PC-9 (cell line): ENCODE results near the gene UBE2E2. TPM values are rescaled to one million over a fixed set of nuclear protein-coding genes. Genes with fewer than 3 reads are reported as not detected.

Experiments used
- BruUV-seq: library from RNA; stranded (reverse); fragments of 400-500 nt; replicated peaks from 2 replicates; lab custom pipeline; 2021; lab: Mats Ljungman, UMichigan
- CTCF ChIA-PET: fragments of 300-600 bp; sonication (Branson Sonifier 250); formaldehyde crosslinking; loops from one replicate; lab custom pipeline; 2022; ENCODE audit warnings: antibody characterized with exemption; lab: Charles Lee
- POLR2A ChIA-PET: fragments of 300-600 bp; sonication (Branson Sonifier 250); formaldehyde crosslinking; loops from one replicate; lab custom pipeline; 2022; ENCODE audit warnings: antibody characterized with exemption; ENCODE audit not compliant: unreplicated experiment; lab: Charles Lee
- DNase-seq, 2 experiments: peaks; one replicate each; pipeline versions ENCODE4 v3.0.0 to v3.0.0-alpha.2; 2015 to 2022; ENCODE audit warnings: mixed read lengths in 1 of 2
- H2AFZ ChIP-seq: fragments of 200-600 bp; sonication (generic); 2 replicates; pipeline ENCODE4 v1.8.1; 2017; ENCODE audit warnings: antibody characterized with exemption
- H3F3A ChIP-seq: fragments of 200-600 bp; sonication (generic); 2 replicates; pipeline ENCODE4 v1.8.1; 2017; ENCODE audit warnings: antibody characterized with exemption, mild to moderate bottlenecking, low read depth; ENCODE audit not compliant: insufficient read depth
- H3K27ac ChIP-seq: fragments of 200-600 bp; sonication (generic); 2 replicates; pipeline ENCODE4 v1.6.1; 2016; ENCODE audit warnings: mixed run types
- H3K27me3 ChIP-seq: fragments of 200-600 bp; sonication (generic); 2 replicates; pipeline ENCODE4 v1.6.1; 2016; ENCODE audit warnings: low read depth, mixed run types; ENCODE audit not compliant: insufficient read depth
- H3K36me3 ChIP-seq: fragments of 200-600 bp; sonication (generic); 2 replicates; pipeline ENCODE4 v1.6.1; 2016; ENCODE audit warnings: low read depth, mixed run types
- H3K4me1 ChIP-seq: fragments of 200-600 bp; sonication (generic); replicated peaks from 2 replicates; pipeline ENCODE4 v1.6.1; 2016; ENCODE audit warnings: mixed run types; ENCODE audit not compliant: insufficient read depth
- H3K4me2 ChIP-seq: fragments of 200-600 bp; sonication (generic); 2 replicates; pipeline ENCODE4 v1.6.1; 2017; ENCODE audit warnings: mixed run types
- H3K4me3 ChIP-seq: fragments of 200-600 bp; sonication (generic); 2 replicates; pipeline ENCODE4 v1.6.1; 2016; ENCODE audit warnings: mixed run types
- H3K79me2 ChIP-seq: fragments of 200-600 bp; sonication (generic); 2 replicates; pipeline ENCODE4 v1.6.1; 2017; ENCODE audit warnings: low read depth, mixed run types
- H3K9me2 ChIP-seq: fragments of 200-600 bp; sonication (generic); 2 replicates; pipeline ENCODE4 v1.8.1; 2017; ENCODE audit warnings: mild to moderate bottlenecking; ENCODE audit not compliant: insufficient read depth
- H3K9me3 ChIP-seq: fragments of 200-600 bp; sonication (generic); 2 replicates; pipeline ENCODE4 v1.8.1; 2016; ENCODE audit warnings: low read depth; ENCODE audit not compliant: insufficient read depth
- H4K20me1 ChIP-seq: fragments of 200-600 bp; sonication (generic); 2 replicates; pipeline ENCODE4 v1.8.1; 2017; ENCODE audit not compliant: insufficient read depth
- CTCF ChIP-seq: fragments of 200-600 bp; sonication (generic); conservative IDR thresholded peaks from 2 replicates; pipeline ENCODE4 v1.6.1; 2017; ENCODE audit warnings: mixed run types, antibody characterized with exemption, mild to moderate bottlenecking, moderate library complexity
- EZH2 ChIP-seq: fragments of 200-600 bp; sonication (generic); IDR thresholded peaks from 2 replicates; pipeline ENCODE4 v1.8.0; 2017; ENCODE audit warnings: antibody characterized with exemption, low read depth
- intact Hi-C: fragments of 100-400 bp; cut with micrococcal nuclease; formaldehyde crosslinking; loops from one replicate; pipeline ENCODE4 v1.10.0; 2022; ENCODE audit not compliant: unreplicated experiment
- total RNA-seq: library from RNA; stranded (reverse); gene quantifications from 2 replicates; pipeline ENCODE4 v1.2.3, GENCODE V29; 2021

Gene UBE2E2
- total RNA-seq, 1 experiment from 2014 or later: 48.7 TPM

DNA sequence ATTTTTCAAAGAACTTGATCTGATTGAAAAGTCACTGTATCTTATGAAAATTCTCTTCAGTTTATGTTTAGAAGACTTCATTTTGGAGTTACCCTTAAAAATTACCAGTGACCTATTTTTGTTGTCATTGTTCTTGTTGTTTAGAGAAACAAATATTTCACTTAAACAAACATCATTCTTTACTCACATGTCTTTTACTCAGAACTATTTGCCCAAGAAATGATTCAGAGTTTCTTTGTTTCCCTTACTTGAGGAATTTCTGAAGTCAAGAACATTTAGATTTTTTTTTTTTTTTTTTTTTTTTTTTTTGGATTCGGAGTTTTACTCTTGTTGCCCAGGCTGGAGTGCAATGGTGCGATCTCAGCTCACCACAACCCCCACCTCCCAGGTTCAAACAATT is 343.1 kb downstream of the UBE2E2 start:
- Histone ChIP-seq H3K9me2 (0 out of 2 replicates have a peak, but pooled peaks cover 3% of the 10 kb centered on the region), H3K27me3 (no peaks in the 10 kb centered on the region), H3K79me2 (no peaks in the 10 kb centered on the region), H3F3A (no peaks in the 10 kb centered on the region), H3K4me3 (no peak overlapping the region), H2AFZ (no peak overlapping the region), H3K27ac (no peak overlapping the region), H3K36me3 (no peaks in the 10 kb centered on the region), H3K4me2 (no peak overlapping the region), H3K9me3 (no peaks in the 10 kb centered on the region), H3K4me1 (peaks cover 14% of the 10 kb centered on the region), H4K20me1 (no peaks in the 10 kb centered on the region)
- ChIA-PET POLR2A (no interaction called here), CTCF (no interaction called here)
- peak in 1 of 2 experiments; percentile 65 for DNase-seq
- no TSS peak for BruUV-seq
- intact Hi-C loops: no loop called here
- TF ChIP-seq CTCF (no peak), EZH2 (no peak)

DNA sequence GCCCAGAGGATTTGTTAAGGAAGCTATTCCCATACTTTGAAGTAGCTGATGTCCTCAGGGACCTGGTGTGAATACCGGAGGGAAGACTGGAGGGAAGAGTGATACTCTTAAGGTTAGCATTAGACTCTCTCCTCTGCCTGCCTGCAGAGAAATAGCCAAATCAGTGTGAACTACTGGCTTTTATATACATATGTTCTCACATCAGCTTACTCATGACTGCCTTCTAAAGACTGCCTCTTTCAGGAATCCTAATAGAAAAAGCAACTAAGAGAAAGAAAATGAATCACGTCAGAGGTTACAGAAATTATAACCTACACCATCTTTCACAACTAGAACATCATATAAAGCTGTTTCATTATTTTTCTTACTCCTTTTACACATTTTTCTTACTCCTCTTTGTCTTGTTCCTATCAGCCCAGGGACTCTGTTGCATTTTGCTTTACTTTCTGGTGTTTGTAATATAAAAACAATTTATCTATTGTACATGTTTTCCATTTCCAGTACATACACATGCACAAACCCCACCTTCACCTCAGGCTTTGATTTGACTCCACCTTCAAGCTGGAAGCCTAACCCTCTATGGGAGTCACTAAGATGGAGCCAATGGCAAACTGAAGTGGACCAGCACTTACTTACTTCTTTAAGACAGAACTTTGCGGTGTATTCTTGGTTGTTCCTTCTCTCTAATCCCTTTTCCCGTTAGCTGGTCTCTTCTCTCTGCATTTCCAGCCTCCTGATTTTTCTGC is 345.0 kb downstream of the UBE2E2 start:
- DNase-seq: no peak
- H3K27ac ChIP-seq: no peak overlapping the region
- no peaks in the 10 kb centered on the region for H3F3A ChIP-seq
- no peak for TF ChIP-seq EZH2
- TF ChIP-seq CTCF: no peak
- no peaks in the 10 kb centered on the region for H3K79me2 ChIP-seq
- no peaks in the 10 kb centered on the region for H3K36me3 ChIP-seq
- CTCF ChIA-PET: no interaction called here
- peaks cover 14% of the 10 kb centered on the region for H3K4me1 ChIP-seq
- H3K4me3 ChIP-seq: no peak overlapping the region
- no peak overlapping the region for H3K4me2 ChIP-seq
- POLR2A ChIA-PET: interaction anchor here (0.7 kb wide), 1 partner anchor 218 kb away, joined by 3 read pairs; no protein-coding TSS in a partner anchor
- no peaks in the 10 kb centered on the region for H3K9me3 ChIP-seq
- intact Hi-C loops: no loop called here
- no peaks in the 10 kb centered on the region for H3K27me3 ChIP-seq
- 0 out of 2 replicates have a peak, but pooled peaks cover 3% of the 10 kb centered on the region for H3K9me2 ChIP-seq
- BruUV-seq: no TSS peak
- H4K20me1 ChIP-seq: no peaks in the 10 kb centered on the region
- no peak overlapping the region for H2AFZ ChIP-seq

- ChIA-PET CTCF (no interaction called here), POLR2A (interaction anchor here (0.7 kb wide), 1 partner anchor 219 kb away, joined by 3 read pairs; no protein-coding TSS in a partner anchor)
- H3F3A ChIP-seq: no peaks in the 10 kb centered on the region
- peaks cover 14% of the 10 kb centered on the region for H3K4me1 ChIP-seq
- no peak overlapping the region for H3K4me2 ChIP-seq
- H4K20me1 ChIP-seq: no peaks in the 10 kb centered on the region
- no TSS peak for BruUV-seq
- H3K9me3 ChIP-seq: no peaks in the 10 kb centered on the region
- H2AFZ ChIP-seq: no peak overlapping the region
- intact Hi-C loops: no loop called here
- H3K27me3 ChIP-seq: no peaks in the 10 kb centered on the region
- no peak for DNase-seq
- no peak overlapping the region for H3K4me3 ChIP-seq
- H3K79me2 ChIP-seq: no peaks in the 10 kb centered on the region
- H3K27ac ChIP-seq: no peak overlapping the region
- TF ChIP-seq CTCF: no peak
- no peak for TF ChIP-seq EZH2
- H3K9me2 ChIP-seq: 0 out of 2 replicates have a peak, but pooled peaks cover 3% of the 10 kb centered on the region
- no peaks in the 10 kb centered on the region for H3K36me3 ChIP-seq
Measured at GRCh38 chr3:23548706-23549105, 345.6 kb downstream of the UBE2E2 start.
